Effector CD8-positive, alpha-beta T cell (primary cell): Measurements from ENCODE around the gene WDR62.

Experiments
- DNase-seq: peaks from one replicate; lab custom pipeline; 2025; lab: John Stamatoyannopoulos, UW

The WDR62 gene

DNA sequence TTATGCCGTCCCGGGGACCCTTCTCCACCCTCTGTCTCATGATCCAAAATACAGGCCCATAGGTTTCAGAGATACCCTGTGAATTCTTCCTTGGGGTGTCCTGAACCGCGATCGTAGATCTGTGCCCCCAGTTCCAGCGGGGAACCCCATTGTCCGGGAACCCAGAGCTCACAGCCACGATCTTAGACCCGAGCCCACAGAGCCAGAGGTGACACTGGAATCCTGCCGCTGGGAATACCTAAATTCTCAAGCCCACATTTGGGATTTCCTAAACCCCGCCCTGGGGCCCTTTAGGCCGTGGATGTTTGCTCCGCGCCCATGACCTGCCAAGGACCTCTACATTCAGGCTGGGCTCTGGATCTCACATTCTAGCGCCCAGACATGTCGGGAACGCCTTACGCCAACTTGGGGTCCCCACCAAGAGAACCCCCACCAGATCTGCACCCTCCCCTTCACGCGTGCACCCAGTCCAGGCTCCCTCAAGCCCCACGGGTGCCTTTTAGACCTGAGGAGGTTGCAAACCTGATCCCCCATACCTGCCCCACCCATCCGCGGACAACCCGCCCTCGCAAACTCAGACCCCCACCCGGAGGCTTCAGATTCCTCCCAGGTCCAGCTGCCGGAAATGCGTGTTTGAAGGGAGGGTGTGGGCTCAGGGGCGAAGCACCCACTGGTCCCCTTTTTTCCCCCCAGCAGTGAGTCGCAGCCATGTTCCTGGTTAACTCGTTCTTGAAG, 85.8 kb downstream of the WDR62 start:
- DNase-seq: peak; percentile 58

DNA sequence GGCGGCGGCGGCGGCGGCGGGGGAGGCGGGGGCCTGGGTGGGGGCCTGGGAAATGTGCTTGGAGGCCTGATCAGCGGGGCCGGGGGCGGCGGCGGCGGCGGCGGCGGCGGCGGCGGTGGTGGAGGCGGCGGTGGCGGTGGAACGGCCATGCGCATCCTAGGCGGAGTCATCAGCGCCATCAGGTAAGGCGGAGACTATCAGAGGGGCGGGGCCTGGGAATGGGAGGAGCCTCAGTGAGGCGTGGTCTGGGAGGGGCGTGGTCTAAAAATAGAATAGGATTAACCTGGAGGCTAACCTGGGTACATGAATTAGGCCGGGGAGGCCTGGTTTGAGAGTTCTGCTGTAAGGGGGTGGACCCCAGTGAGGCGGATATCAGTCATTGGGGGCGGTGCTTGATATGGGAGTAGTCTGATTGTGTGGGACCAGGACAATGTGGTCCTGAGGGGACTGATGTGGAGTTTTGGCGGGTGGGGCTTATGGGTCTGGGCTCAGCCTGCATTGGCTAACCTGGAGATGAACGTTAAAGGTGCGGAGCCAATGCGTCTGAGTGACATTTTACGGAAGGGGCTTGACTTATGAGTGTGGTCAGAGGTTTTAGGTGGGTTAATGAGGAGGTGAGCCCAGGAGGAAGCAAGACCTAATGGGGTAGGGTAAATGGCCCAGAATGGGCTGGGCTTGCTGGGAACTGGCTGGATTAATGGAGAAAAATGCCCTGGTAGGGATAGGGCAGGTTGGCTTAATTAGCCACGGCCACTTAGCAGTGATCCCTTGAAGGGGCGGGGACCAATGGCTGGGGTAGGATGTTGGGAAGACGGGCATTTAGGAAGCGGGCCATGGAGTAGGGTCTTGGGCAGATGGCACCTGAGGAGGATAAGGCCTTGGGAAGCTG, 86.6 kb downstream of the WDR62 start:
- DNase-seq: peak; percentile 88

DNA sequence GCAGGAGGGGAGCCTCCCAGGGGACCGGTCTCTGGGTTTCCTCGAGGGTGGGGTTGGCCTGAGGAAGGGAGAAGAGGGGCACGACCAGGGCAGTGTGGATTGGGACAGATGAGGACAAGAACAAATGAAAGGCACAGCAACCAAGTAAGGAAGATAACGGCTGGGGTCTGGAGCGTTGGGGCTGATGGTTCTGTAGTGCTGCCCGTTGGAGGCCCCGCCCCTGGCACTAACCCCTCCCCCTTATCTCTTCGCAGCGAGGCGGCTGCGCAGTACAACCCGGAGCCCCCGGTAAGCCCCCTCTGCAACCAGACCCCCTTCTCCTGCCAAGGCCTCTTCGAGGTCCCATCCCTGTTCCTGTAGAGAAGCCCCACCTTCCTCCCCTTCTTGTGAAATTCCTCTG, 87.3 kb downstream of the WDR62 start:
- DNase-seq: no peak

DNA sequence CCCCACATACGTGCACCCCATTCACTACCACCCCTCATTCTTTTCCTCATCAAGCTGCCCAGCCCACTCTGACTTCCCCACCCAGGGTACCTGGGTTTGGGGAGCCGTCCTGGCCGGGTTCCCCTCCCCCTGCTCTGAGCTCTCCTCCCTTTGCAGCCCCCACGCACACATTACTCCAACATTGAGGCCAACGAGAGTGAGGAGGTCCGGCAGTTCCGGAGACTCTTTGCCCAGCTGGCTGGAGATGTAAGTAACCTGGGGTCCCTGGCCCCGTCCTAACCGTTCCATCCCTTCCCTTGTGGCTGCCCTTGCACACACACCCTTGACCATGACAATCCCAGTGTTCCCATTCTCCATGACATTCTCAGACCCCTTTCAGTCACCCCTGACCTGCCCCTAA, 87.8 kb downstream of the WDR62 start:
- no peak for DNase-seq

DNA sequence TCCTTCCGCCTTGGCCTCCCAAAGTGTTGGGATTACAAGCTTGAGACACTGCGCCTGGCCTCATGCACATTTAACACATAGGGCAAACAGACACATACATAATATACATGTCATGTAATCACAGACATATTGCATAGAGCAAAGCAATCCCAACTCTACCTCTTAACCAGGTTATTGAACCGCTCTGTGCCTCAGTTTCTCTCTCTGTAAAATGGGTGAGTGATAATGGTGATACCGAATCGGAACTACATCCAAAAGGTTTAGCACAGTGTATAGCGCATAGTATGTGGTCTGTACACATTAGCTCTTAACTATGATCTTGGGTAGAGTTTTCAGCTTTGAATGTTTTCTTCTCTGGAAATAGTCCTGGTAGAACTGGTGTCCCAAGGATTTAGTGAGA, 89.9 kb downstream of the WDR62 start:
- no peak for DNase-seq

DNA sequence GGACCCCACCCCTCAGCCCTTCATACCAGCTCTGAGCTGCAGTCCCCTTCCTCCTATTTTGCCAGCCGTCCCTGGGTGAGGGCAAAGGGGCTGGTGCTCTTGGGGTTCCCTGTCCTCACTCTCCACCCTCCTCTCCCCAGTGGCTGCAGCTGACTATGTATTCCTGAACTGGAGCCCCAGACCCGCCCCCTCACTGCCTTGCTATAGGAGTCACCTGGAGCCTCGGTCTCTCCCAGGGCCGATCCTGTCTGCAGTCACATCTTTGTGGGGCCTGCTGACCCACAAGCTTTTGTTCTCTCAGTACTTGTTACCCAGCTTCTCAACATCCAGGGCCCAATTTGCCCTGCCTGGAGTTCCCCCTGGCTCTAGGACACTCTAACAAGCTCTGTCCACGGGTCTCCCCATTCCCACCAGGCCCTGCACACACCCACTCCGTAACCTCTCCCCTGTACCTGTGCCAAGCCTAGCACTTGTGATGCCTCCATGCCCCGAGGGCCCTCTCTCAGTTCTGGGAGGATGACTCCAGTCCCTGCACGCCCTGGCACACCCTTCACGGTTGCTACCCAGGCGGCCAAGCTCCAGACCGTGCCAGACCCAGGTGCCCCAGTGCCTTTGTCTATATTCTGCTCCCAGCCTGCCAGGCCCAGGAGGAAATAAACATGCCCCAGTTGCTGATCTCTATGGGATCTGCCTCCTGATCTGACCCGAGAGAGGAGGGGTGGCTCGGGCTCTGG, 95.1 kb downstream of the WDR62 start:
- DNase-seq: no peak

DNA sequence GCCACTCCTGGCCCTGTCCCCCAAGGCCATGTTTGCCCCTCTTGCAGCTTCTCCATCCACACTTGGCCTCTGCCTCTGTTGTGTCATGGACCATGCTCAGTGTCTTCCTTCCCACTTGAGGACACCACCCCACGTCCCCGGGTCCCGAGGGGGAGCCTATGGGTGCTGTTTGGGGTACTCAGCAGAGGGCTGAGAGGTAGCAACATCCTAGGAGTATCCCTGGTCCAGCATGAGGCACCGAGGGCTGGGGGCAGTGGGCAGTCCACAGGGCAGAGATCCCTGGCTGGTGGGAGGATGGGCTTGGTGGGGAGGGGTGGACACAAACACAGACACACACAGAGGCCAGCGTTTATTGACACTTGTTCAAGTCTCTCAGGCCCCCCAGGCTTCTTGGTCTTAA, 95.9 kb downstream of the WDR62 start:
- no peak for DNase-seq

DNA sequence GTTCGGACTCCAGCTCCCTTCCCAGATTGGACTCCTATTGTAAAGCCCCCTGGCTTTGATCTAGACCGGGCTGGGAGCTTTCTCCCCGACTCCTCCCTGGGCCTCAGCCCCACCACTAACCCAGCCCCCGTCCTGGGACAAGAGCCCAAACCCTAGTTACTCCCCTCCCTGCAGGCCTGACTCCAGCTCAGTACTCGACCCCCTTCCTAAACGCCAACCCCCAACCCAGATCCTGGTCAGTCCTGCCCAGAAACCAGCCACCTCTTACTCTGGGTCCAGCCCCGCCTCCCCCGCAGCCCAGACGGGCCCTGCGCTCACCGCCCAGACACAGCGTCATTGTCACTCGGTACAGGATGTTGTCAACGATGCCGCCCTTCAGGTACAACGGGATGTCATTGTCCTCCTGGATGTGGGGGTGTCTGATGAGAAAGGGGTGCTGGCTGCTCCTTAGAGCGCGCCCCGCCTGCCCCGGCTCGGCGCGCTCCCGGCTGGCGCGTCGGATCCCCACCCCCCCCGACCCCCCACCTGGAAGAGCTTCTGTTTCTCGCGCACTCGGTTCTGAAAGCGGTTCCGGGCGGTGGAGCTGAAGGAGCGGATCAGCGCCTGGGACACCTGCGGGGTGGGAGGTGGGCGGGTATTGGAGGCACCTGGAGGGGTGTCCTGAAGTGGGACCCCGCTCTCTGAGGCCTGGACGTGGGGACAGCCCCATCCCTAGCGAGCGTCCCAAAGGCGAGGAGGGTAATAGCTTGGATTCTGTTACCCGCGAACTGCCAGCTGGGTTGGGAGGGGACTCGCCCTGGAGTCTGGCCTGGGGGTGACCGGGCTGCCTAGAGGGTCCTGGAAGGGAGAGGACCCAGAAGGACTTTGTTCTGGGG, 96.7 kb downstream of the WDR62 start:
- no peak for DNase-seq

DNA sequence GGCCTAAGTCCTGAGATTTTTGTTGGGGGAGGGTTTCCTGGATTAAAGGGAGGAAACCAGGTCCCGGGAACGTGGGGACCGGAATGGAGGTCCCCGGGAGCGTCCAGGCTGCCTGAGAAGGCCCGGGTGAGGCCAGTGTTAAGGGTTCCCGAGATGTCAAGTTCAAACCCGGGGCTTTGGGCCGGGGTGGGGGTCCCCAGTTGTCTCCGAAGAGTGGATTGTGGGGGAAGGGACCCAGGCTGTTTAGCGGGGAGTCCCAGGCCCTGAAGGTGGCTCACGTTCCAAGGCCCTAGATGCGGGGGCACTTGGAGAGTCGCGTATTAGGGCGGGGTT, 97.3 kb downstream of the WDR62 start:
- no peak for DNase-seq

DNA sequence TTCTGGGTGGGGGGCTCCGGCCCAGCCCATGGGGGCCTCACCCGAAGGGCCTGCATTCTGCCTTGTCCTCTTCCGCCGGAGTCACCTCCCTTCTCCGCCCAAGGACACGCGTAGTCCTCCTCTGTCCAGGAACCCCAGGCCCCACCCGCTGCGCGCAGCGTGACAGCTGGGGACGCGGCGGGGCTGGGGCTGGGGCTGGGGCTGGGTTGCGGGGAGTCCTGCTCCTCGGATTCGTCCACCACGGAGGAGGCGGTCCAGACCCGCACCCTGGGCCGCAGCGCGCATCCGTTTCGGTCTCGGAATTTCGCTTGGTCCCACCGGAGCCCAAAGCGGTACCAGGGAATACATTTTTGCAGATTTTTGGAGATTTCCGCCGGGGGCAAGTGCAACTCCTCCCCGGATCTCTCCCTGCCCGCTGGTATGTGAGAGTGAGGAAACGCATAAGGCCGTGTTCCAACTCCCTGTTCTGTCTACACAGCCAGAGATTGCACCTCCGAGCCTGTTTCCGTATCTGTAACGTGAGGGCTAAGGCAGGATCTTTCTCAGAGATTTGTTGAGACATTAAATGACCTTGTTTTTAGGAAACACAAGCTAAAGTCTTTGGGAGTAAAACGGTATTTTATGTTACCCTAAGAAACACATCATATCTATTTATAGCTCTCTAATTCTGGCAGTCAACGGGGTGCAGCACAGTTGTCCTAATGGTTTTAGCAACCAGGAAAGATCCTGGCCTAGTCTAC, 97.8 kb downstream of the WDR62 start, which contains the start of gene COX7A1:
Gene COX7A1 (minus strand): TSS at position 96 of the 740 bp plus-strand sequence. CDS start 40 bp downstream, at position 56.
- DNase-seq: no peak

DNA sequence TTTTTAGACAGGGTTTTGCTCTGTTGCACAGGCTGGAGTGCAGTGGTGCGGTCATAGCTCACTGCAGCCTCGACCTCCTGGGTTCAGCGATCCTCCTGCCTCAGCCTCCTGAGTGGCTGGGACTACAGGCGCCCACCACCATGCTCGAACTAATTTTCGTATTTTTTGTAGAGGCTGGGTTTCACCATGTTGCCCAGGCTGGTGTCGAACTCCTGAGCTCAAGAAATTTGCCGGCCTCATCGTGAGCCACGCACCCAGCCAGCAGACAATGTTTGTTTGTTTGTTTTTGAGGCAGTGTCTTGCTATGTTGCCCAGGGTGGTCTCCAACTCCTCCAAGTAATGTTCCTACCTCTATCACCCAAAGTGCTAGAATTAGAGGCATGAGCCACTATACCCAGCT, 98.4 kb downstream of the WDR62 start:
- no peak for DNase-seq
